SK-N-SH treated with all-trans-retinoic acid at 6 μM for 48 hours (cell line): ENCODE data around the gene KPNB1.

Experiments used
- ATAC-seq: fragments of 200-7000 bp; cut with Tn5 transposase; 3 replicates; pipeline ENCODE4 v1.9.1; 2020; ENCODE audit warnings: mild to moderate bottlenecking, moderate library complexity
- ARNTL ChIP-seq: fragments of 450-650 bp; formaldehyde crosslinking; IDR thresholded peaks from 2 replicates; pipeline ENCODE4 v1.5.0; 2020; ENCODE audit warnings: low read depth, mild to moderate bottlenecking, moderate library complexity, borderline replicate concordance
- BACH2 ChIP-seq: fragments of 250-450 bp; sonication (Bioruptor Pico); IDR thresholded peaks from 2 replicates; pipeline ENCODE4 v1.9.0; 2021; ENCODE audit warnings: mild to moderate bottlenecking, borderline replicate concordance
- CSDC2 ChIP-seq: fragments of 250-450 bp; sonication (Bioruptor Pico); IDR thresholded peaks from 2 replicates; pipeline ENCODE4 v1.5.0; 2020; ENCODE audit warnings: mild to moderate bottlenecking, moderate library complexity
- ESRRG ChIP-seq: fragments of 250-450 bp; sonication (Bioruptor Pico); IDR thresholded peaks from 2 replicates; pipeline ENCODE4 v1.6.1; 2021; ENCODE audit warnings: mild to moderate bottlenecking
- GLIS3 ChIP-seq: fragments of 250-450 bp; sonication (Bioruptor Pico); IDR thresholded peaks from 2 replicates; pipeline ENCODE4 v1.5.0; 2020; ENCODE audit warnings: mild to moderate bottlenecking, moderate library complexity
- ISL1 ChIP-seq: fragments of 250-450 bp; sonication (Bioruptor Pico); IDR thresholded peaks from 2 replicates; pipeline ENCODE4 v2.1.2; 2022; ENCODE audit warnings: mild to moderate bottlenecking, moderate library complexity
- OSR1 ChIP-seq: fragments of 250-450 bp; sonication (Bioruptor Pico); IDR thresholded peaks from 2 replicates; pipeline ENCODE4 v1.8.0; 2022; ENCODE audit warnings: moderate library complexity, mild to moderate bottlenecking, inconsistent platforms
- PPARA ChIP-seq: fragments of 250-450 bp; sonication (Bioruptor Pico); IDR thresholded peaks from 2 replicates; pipeline ENCODE4 v1.5.0; 2020; ENCODE audit warnings: mild to moderate bottlenecking, borderline replicate concordance
- RARB ChIP-seq: fragments of 250-450 bp; sonication (Bioruptor Pico); IDR thresholded peaks from 2 replicates; pipeline ENCODE4 v1.8.0; 2021; ENCODE audit warnings: mild to moderate bottlenecking, moderate library complexity
- SNAI2 ChIP-seq: fragments of 250-450 bp; sonication (Bioruptor Pico); IDR thresholded peaks from 2 replicates; pipeline ENCODE4 v1.5.0; 2020; ENCODE audit warnings: mild to moderate bottlenecking, moderate library complexity
- TCF4 ChIP-seq: fragments of 250-450 bp; sonication (Bioruptor Pico); IDR thresholded peaks from 2 replicates; pipeline ENCODE4 v1.8.0; 2021; ENCODE audit warnings: mild to moderate bottlenecking, moderate library complexity, borderline replicate concordance
- TOX ChIP-seq: fragments of 250-450 bp; sonication (Bioruptor Pico); IDR thresholded peaks from 2 replicates; pipeline ENCODE4 v1.8.0; 2021; ENCODE audit warnings: mild to moderate bottlenecking, moderate library complexity, borderline replicate concordance
- ZC3H10 ChIP-seq: fragments of 250-450 bp; sonication (Bioruptor Pico); IDR thresholded peaks from 2 replicates; pipeline ENCODE4 v1.5.1; 2021; ENCODE audit warnings: mild to moderate bottlenecking, moderate library complexity
- ZFP30 ChIP-seq: fragments of 450-650 bp; formaldehyde crosslinking; IDR thresholded peaks from 2 replicates; pipeline ENCODE4 v1.5.0; 2022; ENCODE audit warnings: mild to moderate bottlenecking, moderate library complexity
- ZNF565 ChIP-seq: fragments of 450-650 bp; formaldehyde crosslinking; conservative IDR thresholded peaks from 2 replicates; pipeline ENCODE4 v1.5.0; 2020; ENCODE audit warnings: low read depth, mild to moderate bottlenecking, moderate library complexity
- ZNF70 ChIP-seq: fragments of 450-650 bp; formaldehyde crosslinking; IDR thresholded peaks from 2 replicates; pipeline ENCODE4 v1.5.0; 2020; ENCODE audit warnings: mild to moderate bottlenecking, moderate library complexity
- ZNF8 ChIP-seq: fragments of 450-650 bp; formaldehyde crosslinking; IDR thresholded peaks from 2 replicates; pipeline ENCODE4 v1.5.0; 2020; ENCODE audit warnings: mild to moderate bottlenecking, moderate library complexity
- TF ChIP-seq, protein P1 (sequence below): fragments of 250-450 bp; sonication (Bioruptor Pico); IDR thresholded peaks from 2 replicates; pipeline ENCODE4 v1.5.1; 2020; ENCODE audit warnings: low read depth, mild to moderate bottlenecking, moderate library complexity
- TF ChIP-seq, protein P2 (sequence below): fragments of 250-450 bp; sonication (Bioruptor Pico); IDR thresholded peaks from 2 replicates; pipeline ENCODE4 v1.8.0; 2020; ENCODE audit warnings: mild to moderate bottlenecking, moderate library complexity, borderline replicate concordance
- TF ChIP-seq, protein P3 (sequence below): fragments of 250-450 bp; sonication (Bioruptor Pico); IDR thresholded peaks from 2 replicates; pipeline ENCODE4 v1.5.0; 2020; ENCODE audit warnings: mild to moderate bottlenecking, moderate library complexity
- TF ChIP-seq, protein P4 (sequence below): fragments of 250-450 bp; sonication (Bioruptor Pico); IDR thresholded peaks from 2 replicates; pipeline ENCODE4 v1.8.0; 2021; ENCODE audit warnings: low read depth, mild to moderate bottlenecking, moderate library complexity, borderline replicate concordance
- TF ChIP-seq, protein P5 (sequence below): fragments of 250-450 bp; sonication (Bioruptor Pico); IDR thresholded peaks from 2 replicates; pipeline ENCODE4 v1.5.1; 2021; ENCODE audit warnings: mild to moderate bottlenecking, moderate library complexity

KPNB1 gene

DNA sequence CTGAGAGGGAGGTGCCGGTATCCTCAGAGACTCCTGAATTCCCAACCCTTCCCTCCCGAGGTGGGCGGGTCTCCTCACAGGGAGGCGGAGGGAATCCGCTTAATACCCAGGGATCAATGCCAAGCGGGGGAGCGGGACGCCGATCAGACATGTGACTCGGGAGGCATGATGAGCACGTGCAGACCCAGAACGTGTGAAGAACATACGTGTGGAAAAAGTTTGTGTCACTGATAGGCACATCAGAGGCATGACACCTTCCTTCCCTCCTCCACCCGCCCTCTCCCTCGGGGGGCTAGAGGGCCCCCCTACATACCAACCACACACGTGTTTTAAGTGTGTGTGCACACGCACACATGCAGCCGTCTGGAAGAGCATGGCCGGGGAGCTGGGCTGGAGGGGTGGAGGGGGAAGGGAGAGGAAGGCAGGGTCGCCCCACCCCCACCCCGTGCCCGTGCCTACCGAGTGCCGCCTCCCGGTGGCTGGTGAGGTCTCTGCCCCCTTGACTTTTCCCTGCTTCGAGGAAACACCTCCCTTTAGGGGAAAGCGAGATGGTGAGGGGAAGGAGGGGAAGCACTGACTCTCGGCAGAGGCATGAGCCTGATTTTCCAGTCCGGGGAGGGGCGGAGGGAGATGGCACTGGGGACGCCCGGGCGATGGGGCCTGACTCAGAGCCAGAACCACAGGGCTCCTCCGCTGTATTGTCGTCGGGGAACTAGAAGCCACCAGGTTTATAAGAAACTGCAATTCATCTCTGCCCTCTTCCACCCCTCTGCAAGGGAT is 71.2 kb downstream of the KPNB1 start:
- no peak for TF ChIP-seq ZC3H10 (CRISPR knock-in tag)
- TF ChIP-seq, protein P1, sequence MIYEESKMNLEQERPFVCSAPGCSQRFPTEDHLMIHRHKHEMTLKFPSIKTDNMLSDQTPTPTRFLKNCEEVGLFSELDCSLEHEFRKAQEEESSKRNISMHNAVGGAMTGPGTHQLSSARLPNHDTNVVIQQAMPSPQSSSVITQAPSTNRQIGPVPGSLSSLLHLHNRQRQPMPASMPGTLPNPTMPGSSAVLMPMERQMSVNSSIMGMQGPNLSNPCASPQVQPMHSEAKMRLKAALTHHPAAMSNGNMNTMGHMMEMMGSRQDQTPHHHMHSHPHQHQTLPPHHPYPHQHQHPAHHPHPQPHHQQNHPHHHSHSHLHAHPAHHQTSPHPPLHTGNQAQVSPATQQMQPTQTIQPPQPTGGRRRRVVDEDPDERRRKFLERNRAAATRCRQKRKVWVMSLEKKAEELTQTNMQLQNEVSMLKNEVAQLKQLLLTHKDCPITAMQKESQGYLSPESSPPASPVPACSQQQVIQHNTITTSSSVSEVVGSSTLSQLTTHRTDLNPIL (CRISPR knock-in tag) = no peak
- no peak for TF ChIP-seq TCF4
- TF ChIP-seq, protein P2, sequence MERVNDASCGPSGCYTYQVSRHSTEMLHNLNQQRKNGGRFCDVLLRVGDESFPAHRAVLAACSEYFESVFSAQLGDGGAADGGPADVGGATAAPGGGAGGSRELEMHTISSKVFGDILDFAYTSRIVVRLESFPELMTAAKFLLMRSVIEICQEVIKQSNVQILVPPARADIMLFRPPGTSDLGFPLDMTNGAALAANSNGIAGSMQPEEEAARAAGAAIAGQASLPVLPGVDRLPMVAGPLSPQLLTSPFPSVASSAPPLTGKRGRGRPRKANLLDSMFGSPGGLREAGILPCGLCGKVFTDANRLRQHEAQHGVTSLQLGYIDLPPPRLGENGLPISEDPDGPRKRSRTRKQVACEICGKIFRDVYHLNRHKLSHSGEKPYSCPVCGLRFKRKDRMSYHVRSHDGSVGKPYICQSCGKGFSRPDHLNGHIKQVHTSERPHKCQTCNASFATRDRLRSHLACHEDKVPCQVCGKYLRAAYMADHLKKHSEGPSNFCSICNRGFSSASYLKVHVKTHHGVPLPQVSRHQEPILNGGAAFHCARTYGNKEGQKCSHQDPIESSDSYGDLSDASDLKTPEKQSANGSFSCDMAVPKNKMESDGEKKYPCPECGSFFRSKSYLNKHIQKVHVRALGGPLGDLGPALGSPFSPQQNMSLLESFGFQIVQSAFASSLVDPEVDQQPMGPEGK (CRISPR knock-in tag) = no peak
- TF ChIP-seq ZNF565 (CRISPR knock-in tag) = no peak
- no peak for TF ChIP-seq OSR1 (CRISPR knock-in tag)
- no peak for TF ChIP-seq ESRRG (CRISPR knock-in tag)
- TF ChIP-seq BACH2 (CRISPR knock-in tag) = no peak
- ATAC-seq = peak; percentile 32

DNA sequence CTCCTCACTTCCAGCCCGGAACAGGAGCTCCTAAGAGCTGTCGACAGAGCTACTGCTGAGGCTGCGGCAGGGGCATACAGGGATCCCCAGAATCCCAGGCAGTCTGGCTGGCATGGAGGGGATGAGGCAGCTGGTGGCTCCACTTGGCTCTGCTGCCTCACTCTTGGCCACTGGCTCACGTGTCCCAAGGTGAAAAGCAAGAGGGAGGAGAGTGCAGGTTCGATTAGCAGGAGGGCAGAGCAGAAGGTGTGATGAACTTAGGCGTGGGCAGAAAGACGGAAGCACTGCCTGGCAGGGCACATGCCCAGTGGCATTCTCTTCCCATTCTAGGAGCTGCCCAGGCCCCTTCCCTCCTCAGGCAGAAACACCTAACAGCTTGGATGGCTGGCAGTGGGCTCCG is 72.0 kb downstream of the KPNB1 start:
- no peak for ATAC-seq
- TF ChIP-seq ARNTL (CRISPR knock-in tag) (no peak), TOX (no peak), OSR1 (CRISPR knock-in tag) (no peak), PPARA (CRISPR knock-in tag) (no peak), ZFP30 (CRISPR knock-in tag) (no peak), ZNF70 (no peak), RARB (CRISPR knock-in tag) (no peak), ISL1 (CRISPR knock-in tag) (no peak)
- TF ChIP-seq, protein P3, sequence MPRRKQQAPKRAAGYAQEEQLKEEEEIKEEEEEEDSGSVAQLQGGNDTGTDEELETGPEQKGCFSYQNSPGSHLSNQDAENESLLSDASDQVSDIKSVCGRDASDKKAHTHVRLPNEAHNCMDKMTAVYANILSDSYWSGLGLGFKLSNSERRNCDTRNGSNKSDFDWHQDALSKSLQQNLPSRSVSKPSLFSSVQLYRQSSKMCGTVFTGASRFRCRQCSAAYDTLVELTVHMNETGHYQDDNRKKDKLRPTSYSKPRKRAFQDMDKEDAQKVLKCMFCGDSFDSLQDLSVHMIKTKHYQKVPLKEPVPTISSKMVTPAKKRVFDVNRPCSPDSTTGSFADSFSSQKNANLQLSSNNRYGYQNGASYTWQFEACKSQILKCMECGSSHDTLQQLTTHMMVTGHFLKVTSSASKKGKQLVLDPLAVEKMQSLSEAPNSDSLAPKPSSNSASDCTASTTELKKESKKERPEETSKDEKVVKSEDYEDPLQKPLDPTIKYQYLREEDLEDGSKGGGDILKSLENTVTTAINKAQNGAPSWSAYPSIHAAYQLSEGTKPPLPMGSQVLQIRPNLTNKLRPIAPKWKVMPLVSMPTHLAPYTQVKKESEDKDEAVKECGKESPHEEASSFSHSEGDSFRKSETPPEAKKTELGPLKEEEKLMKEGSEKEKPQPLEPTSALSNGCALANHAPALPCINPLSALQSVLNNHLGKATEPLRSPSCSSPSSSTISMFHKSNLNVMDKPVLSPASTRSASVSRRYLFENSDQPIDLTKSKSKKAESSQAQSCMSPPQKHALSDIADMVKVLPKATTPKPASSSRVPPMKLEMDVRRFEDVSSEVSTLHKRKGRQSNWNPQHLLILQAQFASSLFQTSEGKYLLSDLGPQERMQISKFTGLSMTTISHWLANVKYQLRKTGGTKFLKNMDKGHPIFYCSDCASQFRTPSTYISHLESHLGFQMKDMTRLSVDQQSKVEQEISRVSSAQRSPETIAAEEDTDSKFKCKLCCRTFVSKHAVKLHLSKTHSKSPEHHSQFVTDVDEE (CRISPR knock-in tag) = no peak
- TF ChIP-seq, protein P4, sequence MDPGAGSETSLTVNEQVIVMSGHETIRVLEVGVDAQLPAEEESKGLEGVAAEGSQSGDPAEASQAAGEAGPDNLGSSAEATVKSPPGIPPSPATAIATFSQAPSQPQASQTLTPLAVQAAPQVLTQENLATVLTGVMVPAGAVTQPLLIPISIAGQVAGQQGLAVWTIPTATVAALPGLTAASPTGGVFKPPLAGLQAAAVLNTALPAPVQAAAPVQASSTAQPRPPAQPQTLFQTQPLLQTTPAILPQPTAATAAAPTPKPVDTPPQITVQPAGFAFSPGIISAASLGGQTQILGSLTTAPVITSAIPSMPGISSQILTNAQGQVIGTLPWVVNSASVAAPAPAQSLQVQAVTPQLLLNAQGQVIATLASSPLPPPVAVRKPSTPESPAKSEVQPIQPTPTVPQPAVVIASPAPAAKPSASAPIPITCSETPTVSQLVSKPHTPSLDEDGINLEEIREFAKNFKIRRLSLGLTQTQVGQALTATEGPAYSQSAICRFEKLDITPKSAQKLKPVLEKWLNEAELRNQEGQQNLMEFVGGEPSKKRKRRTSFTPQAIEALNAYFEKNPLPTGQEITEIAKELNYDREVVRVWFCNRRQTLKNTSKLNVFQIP (CRISPR knock-in tag) = no peak

DNA sequence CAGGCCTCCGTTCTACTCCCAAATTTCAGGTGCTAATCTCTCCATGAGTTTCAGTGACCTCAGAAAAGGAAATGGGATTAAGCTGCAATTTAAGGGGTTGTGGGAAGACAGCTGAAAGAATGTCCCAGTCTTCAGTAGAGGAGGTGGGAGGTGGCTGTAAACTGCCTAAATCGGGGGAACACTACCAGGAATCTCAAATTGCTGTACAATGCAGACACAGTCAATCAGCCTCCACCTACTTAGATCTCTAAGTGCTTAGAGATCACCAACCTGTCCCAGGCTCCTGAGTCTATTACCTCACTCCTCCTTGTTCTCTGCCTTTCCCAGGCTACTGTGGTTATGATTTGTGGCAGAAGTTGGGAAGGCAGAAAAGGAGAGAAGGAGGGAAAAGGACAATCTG is 75.0 kb downstream of the KPNB1 start:
- TF ChIP-seq RARB (CRISPR knock-in tag) (no peak), ZNF8 (CRISPR knock-in tag) (no peak), ZNF70 (no peak), GLIS3 (CRISPR knock-in tag) (no peak), BACH2 (CRISPR knock-in tag) (no peak), ESRRG (CRISPR knock-in tag) (no peak), ARNTL (CRISPR knock-in tag) (no peak), ZFP30 (CRISPR knock-in tag) (no peak), CSDC2 (CRISPR knock-in tag) (no peak), SNAI2 (CRISPR knock-in tag) (no peak), ZNF565 (CRISPR knock-in tag) (no peak), TOX (no peak), PPARA (CRISPR knock-in tag) (no peak)
- TF ChIP-seq, protein P2 (CRISPR knock-in tag) = no peak
- TF ChIP-seq, protein P5, sequence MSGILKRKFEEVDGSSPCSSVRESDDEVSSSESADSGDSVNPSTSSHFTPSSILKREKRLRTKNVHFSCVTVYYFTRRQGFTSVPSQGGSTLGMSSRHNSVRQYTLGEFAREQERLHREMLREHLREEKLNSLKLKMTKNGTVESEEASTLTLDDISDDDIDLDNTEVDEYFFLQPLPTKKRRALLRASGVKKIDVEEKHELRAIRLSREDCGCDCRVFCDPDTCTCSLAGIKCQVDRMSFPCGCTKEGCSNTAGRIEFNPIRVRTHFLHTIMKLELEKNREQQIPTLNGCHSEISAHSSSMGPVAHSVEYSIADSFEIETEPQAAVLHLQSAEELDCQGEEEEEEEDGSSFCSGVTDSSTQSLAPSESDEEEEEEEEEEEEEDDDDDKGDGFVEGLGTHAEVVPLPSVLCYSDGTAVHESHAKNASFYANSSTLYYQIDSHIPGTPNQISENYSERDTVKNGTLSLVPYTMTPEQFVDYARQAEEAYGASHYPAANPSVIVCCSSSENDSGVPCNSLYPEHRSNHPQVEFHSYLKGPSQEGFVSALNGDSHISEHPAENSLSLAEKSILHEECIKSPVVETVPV (CRISPR knock-in tag) = no peak
- TF ChIP-seq, protein P1 (CRISPR knock-in tag) = no peak
- TF ChIP-seq, protein P4 (CRISPR knock-in tag) = no peak
- ATAC-seq = no peak
